ENCODE results near the gene URB1. TPM values are rescaled to one million over a fixed set of nuclear protein-coding genes. Genes with fewer than 3 reads are reported as not detected.

Gene URB1
- polyA plus RNA-seq, 1 donor (not counting 4 experiments of a cell fraction or from before 2014, with no cell fraction given) = 9.0 TPM

- Histone ChIP-seq H3K9ac (ENCODE audit: control insufficient read depth, extremely low read depth, insufficient read depth, low read length) (no peak overlapping the region), H3K4me2 (ENCODE audit: control insufficient read depth, extremely low read depth, insufficient read depth, low read depth, low read length) (no peak overlapping the region), H3K36me3 (ENCODE audit: control insufficient read depth in 2 of 2, extremely low read depth in 1 of 2, insufficient read depth in 2 of 2, low read length in 2 of 2) (peaks cover 0 to 1% of the 10 kb centered on the region in 2 experiments), H3K9me3 (ENCODE audit: control insufficient read depth, low read depth, low read length) (no peaks in the 10 kb centered on the region), H3K27ac (ENCODE audit: control insufficient read depth, insufficient read depth, low read length) (no peak overlapping the region), H2AFZ (ENCODE audit: control insufficient read depth, low read length) (no peak overlapping the region), H3K4me3 (ENCODE audit: control insufficient read depth in 2 of 3, extremely low read depth in 1 of 3, insufficient read depth in 2 of 3, low read depth in 1 of 3, low read length in 3 of 3) (no peak overlapping the region), H3K27me3 (ENCODE audit: control insufficient read depth, extremely low read depth, insufficient read depth, low read length) (no peaks in the 10 kb centered on the region), H4K20me1 (ENCODE audit: control insufficient read depth, extremely low read depth, insufficient read depth, low read length) (no peaks in the 10 kb centered on the region), H3K9me1 (ENCODE audit: control insufficient read depth, extremely low read depth, insufficient read depth, low read length) (no peaks in the 10 kb centered on the region), H3K4me1 (ENCODE audit: control insufficient read depth, extremely low read depth, insufficient read depth, low read length) (peaks cover 12% of the 10 kb centered on the region), H3K79me2 (ENCODE audit: control insufficient read depth, insufficient read depth, low read length) (peaks cover 13% of the 10 kb centered on the region)
- no peak for FAIRE-seq
- dilution Hi-C loops (cut with MboI; ENCODE audit: extremely low pct_ligation_motif_present, low sequenced_read_pairs) = no loop called here
- DNase-seq (ENCODE audit: low read depth, low spot score) = no peak
- TF ChIP-seq EZH2 (IDR thresholded peaks at IDR 0.05; ENCODE audit: low read length) = no peak
- TF ChIP-seq CTCF (optimal IDR thresholded peaks at IDR 0.05 in 1 of 3, IDR thresholded peaks at IDR 0.05 in 1 of 3, conservative IDR thresholded peaks at IDR 0.05 in 1 of 3; ENCODE audit: extremely low read depth in 1 of 3, insufficient read depth in 2 of 3, low read length in 3 of 3) = no peak
These were observed 111.3 kb downstream of the URB1 start for GRCh38 chr21:32281531-32281930.

DNA sequence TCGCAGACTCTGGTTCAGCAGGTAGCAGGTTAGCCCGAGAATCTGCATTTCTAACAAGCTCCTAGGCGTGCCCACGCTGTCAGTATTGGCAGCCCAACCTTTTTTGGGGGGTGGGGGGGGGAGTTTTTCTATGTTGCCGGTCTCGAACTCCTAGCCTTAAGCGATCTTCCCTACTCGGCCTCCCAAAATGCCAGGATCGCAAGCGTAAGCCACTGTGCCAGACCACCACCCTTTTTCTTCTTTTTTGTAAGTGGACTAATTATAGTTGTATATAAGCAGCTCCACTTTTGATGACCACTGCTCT is 113.5 kb downstream of the URB1 start:
- Histone ChIP-seq H2AFZ (ENCODE audit: control insufficient read depth, low read length) (peak overlapping the region; percentile 60), H3K4me2 (ENCODE audit: control insufficient read depth, extremely low read depth, insufficient read depth, low read depth, low read length) (peak overlapping the region; percentile 85), H3K4me3 (ENCODE audit: control insufficient read depth in 2 of 3, extremely low read depth in 1 of 3, insufficient read depth in 2 of 3, low read depth in 1 of 3, low read length in 3 of 3) (peak overlapping the region; percentile 68 to 97 (median 81)), H3K36me3 (ENCODE audit: control insufficient read depth in 2 of 2, extremely low read depth in 1 of 2, insufficient read depth in 2 of 2, low read length in 2 of 2) (peaks cover 0 to 1% of the 10 kb centered on the region in 2 experiments), H3K27ac (ENCODE audit: control insufficient read depth, insufficient read depth, low read length) (peak overlapping the region; percentile 79), H3K79me2 (ENCODE audit: control insufficient read depth, insufficient read depth, low read length) (peaks cover 13% of the 10 kb centered on the region), H3K9ac (ENCODE audit: control insufficient read depth, extremely low read depth, insufficient read depth, low read length) (peak overlapping the region; percentile 82), H3K4me1 (ENCODE audit: control insufficient read depth, extremely low read depth, insufficient read depth, low read length) (peaks cover 12% of the 10 kb centered on the region), H4K20me1 (ENCODE audit: control insufficient read depth, extremely low read depth, insufficient read depth, low read length) (no peaks in the 10 kb centered on the region), H3K9me3 (ENCODE audit: control insufficient read depth, low read depth, low read length) (no peaks in the 10 kb centered on the region), H3K27me3 (ENCODE audit: control insufficient read depth, extremely low read depth, insufficient read depth, low read length) (no peaks in the 10 kb centered on the region), H3K9me1 (ENCODE audit: control insufficient read depth, extremely low read depth, insufficient read depth, low read length) (no peaks in the 10 kb centered on the region)
- FAIRE-seq (no peak), DNase-seq (ENCODE audit: low read depth, low spot score) (no peak)
- dilution Hi-C loops (cut with MboI; ENCODE audit: extremely low pct_ligation_motif_present, low sequenced_read_pairs) = no loop called here
- TF ChIP-seq EZH2 (IDR thresholded peaks at IDR 0.05; ENCODE audit: low read length) (no peak), CTCF (optimal IDR thresholded peaks at IDR 0.05 in 1 of 3, IDR thresholded peaks at IDR 0.05 in 1 of 3, conservative IDR thresholded peaks at IDR 0.05 in 1 of 3; ENCODE audit: extremely low read depth in 1 of 3, insufficient read depth in 2 of 3, low read length in 3 of 3) (no peak)

All from keratinocyte (primary cell).